ENCODE data around the gene RBM33.
"Not testable (repeated sequence)": the region's sequence is repeated elsewhere in the genome, so short reads cannot be mapped to it uniquely, and the experiment has no call there.

RBM33 gene, protein sequence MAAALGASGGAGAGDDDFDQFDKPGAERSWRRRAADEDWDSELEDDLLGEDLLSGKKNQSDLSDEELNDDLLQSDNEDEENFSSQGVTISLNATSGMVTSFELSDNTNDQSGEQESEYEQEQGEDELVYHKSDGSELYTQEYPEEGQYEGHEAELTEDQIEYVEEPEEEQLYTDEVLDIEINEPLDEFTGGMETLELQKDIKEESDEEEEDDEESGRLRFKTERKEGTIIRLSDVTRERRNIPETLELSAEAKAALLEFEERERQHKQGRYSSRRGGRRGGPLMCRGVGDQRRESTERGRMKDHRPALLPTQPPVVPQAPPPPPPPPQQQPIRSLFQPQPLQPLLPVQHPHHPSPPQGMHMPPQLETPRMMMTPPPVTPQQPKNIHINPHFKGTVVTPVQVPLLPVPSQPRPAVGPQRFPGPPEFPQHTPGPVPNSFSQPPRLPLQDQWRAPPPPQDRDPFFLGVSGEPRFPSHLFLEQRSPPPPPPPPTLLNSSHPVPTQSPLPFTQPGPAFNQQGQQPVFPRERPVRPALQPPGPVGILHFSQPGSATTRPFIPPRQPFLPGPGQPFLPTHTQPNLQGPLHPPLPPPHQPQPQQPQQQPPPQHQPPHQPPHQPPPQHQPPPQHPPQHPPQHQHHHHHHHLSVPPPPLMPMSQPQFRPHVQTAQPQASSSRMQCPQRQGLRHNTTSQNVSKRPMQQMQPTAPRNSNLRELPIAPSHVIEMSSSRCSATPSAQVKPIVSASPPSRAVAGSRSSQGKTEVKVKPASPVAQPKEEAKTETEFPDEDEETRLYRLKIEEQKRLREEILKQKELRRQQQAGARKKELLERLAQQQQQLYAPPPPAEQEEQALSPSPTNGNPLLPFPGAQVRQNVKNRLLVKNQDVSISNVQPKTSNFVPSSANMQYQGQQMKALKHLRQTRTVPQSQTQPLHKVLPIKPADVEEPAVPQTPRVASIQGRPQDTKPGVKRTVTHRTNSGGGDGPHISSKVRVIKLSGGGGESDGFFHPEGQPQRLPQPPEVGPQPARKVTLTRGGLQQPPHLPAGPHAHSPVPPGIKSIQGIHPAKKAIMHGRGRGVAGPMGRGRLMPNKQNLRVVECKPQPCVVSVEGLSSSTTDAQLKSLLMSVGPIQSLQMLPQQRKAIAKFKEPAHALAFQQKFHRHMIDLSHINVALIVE

DNA sequence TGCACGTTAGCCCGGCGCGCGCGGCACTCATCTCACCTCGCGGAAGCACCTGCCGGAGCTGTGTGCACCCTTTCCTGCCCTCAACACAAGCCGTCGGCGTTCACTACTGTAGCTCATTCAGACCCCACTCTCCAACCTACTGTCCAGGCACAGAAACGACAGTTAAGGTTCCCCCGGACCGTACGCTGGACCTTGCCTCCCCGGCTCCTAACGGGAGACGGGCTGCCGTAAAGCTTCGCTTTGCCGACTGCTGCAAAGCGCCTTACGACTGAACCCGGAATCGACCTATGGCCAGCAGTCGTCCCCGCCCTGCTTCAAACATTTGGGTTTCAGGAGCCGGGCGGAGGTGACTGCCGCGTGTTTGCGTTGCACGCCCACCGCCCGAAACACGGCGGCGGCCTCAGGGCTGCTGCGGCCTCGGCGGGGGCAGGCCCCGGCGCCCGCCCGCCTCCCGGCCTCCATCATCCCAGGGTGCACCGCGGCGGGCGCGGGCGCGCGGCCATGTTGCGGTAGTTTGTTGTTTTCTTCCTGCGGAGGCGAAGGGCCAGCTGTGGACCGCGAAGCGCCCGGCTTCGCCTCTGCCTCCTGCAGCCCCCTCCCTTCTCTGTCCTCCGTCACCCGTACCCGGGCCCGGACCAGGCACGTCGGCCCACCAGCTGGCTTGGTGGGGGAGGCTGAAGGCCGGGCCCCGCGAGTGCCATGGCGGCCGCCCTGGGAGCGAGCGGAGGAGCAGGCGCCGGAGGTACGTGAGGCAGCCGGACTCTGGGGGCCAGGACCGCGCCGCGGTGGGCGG is at the start of gene RBM33:
RBM33 (plus strand) TSS at position 484 of the 793 bp plus-strand sequence; CDS start at position 700, 216 bp downstream.
- DNase-seq: peak; percentile 46

DNA sequence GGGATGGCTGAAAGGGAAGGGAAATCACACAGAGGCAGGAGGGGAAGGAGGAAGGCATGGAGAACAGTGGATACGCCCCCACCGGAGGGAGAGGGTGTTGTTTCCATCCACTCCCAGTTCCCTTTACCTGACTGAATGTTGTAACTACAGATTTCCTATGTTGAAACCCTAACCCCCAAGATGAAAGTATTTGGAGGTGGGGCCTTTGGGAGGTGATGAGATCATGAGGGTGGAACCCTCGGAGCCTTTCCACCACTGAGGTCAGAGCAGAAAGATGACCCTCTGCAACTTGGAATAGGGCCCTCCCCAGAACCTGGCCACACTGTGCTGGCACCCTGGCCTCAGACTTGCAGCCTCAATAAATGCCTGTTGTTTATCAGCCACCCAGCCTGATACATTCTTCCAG is 49.5 kb upstream of the RBM33 start:
- DNase-seq: no peak

DNA sequence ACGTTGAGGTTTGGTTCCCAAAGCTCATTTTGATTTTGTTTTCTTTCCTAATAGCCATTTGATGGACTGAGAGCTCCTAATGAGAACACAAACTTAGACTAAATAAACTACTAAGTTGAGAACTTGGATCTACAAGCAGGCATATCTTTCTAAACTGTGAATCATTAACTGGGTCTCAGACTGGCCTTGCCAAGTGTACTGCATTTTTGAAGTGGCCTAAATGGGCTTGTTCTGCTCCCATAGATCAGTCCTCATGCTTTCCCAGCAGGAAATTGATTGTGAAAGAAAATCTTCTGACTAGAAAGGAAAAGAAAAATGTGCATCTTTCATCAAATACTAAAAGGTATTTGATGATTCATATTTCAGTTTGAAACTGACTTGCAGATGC is 46.7 kb upstream of the RBM33 start:
- no peak for DNase-seq

DNA sequence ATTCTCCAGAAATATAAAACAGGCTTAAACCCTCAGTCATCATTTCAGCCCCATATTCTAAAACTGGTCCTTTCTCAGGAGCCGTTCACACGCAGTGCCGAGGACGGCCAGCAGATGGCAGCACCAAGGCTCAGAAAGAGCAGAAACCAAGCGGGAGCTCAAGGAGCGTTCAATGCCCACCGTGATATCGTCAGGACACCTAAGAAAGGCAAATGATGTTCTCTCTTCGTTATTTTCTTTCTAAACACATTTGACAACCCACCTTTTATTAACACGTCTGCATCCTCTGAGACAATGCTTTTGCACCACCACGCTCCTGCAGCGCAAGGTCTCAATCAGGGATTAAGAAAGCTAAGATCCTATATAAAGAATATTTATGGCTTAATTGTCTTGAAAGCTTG is 45.7 kb upstream of the RBM33 start:
- no peak for DNase-seq

DNA sequence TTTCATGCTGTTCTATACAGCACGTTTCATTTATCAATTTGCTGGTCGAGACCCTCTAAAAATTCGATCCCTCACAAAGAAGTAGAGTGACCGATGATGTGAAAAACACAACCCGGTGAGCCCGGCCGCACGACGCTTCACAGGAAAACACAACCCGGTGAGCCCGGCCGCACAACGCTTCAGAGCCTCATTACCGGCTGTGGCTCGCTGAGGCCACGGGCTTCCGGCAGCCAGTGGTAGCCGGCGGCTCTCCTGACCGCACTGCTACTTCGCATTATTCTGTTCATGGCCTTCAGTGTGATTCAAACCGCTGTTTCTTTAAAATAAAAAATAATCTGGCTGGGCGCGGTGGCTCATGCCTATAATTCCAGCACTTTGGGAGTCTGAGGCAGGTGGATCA is 42.3 kb upstream of the RBM33 start:
- no peak for DNase-seq

DNA sequence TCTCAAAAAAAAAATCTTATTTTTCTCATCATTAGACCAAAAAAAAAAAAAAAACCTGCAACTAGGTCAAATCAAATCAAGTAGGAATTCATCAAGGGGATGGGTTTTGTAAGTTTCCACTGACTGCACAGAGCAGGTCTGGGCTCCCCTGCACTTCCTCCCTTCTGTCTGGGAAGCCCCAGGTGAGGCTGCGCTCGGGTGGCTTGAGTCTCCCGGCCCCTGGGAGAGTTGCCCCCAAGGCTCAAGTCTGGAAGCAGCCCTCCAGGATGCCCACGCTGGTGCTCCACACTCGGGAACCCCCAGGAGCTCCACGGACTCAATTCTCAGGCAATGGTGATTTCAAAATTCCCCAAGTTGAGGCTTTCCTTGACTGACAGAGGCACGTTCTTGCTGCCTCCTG is 41.7 kb upstream of the RBM33 start:
- no peak for DNase-seq

DNA sequence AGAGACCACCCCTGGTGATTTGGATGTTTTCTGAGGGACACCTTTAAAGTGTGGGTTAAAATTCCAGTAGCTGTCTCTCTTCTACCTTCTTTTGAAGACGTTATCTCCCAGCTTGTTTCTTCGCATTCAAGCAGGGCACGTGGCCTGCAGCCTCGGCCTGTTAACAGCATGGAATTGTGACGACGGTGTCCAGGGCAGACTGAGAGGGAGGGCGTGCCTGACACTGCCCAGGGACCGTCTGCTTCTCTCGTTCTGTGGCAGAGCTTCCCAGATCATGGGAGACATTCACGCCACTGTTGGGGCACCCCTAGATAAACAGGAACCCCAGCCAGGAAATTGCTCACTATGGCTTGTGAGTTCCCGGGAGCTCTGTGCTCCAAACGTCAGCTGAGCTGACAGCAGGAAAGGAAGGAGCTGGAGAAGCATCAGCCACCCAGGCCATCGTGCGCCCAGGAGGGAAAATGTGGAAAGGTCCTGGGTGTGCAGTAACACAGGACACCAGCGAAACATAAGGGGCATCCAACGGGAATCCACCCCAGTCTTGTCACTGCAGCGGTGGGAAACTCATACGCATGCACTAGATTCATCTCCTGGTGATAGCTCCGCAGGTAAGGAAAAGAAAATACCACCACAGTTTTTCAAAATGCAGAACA is 41.1 kb upstream of the RBM33 start:
- no peak for DNase-seq

DNA sequence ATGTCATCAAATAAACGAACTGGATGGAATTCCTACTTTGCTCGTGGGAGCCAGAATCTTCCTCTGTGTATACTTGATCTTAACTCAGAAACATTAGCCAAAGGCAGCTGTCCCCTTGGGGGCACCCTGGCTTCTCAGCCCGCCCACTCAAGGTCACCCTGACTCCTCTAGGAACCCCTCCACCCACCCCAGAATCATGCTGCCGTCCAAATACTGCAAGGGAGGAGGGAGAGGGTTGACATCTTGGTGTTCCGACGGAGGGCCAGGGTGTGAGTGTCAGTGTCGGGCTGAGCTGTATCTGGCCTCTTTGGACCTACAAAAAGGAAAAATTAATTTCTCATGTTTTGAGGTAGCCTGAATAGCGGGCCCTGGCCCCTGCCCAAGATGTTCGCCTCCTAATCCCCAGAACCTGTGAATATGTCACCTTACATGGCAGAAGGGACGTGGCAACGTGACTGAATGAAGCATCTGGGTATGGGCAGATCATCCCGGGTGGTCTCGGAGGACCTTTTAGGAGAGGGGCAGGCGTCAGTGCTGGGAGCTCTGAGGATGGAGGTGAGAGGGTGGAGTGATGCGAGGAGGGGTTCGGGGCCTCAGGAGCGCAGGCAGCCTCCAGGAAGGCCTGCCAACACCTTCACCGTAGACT is 40.5 kb upstream of the RBM33 start:
- no peak for DNase-seq

DNA sequence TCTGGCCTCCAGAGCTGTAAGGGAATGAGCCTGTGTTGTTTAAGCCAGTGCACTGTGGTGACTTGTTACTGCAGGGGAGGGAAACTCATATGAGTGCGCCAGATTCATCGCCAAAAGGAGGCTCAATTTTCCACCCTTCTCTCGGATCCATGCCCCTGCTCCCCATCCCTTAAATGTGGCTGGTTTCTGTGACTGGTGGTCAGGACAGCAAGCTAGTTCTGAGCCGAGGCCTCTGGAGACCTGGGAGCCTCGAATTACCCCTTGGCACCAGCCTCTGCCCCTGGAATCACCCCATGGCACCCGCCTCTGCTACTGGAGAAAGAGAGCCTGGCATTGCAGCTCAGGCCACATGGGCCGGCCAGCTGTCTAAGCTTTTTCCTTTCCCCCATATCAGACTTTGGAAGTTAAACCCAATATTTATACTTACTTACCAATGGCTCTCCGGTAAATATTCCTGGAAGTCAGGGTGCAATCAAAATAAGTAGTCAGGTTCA is 39.9 kb upstream of the RBM33 start:
- DNase-seq: no peak

DNA sequence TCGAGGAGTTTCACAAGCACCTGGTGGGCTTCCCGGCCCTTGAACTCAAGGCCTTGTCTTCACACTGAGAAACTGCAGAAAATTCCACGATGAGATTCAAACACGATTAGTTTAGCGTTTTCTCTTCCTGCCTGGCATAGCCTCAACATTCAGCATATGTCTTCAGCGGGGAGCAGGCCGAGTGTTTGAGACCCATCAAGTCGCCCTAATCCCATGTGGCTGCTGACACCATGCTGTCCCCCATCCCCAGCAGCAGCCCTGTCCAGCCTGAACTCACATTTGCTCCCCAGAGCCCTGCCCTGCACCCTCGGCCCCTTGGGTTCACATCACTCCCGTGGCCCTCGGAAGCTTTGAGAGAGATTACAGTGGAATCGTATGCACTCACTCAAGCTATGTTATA is 35.3 kb upstream of the RBM33 start:
- no peak for DNase-seq

DNA sequence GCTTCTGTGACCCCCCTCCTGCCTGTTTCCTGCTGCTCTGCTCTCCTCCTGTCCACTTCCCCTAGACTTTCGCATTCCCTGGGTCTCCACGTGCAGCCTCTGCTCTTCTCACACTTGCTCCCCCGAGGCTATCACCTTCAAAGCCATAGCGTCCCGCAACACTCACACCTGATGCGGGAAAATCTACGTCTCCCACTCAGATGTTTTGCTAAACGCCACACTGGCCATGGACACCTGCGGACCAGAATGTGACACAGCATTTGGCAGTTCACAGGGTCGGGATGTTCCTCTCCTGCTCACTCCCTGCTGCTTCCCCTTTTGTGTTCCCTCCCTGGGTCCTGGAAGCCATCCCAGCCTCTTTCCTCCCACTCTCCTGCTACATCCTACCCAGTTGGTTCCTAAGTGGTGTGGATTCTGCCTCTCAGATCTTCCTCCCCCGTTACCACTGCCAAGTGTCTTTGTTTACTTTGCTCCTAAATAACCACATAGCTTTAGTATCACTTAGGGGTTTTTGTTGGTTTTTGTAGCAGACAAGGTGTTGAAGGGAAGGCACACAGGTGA is 33.7 kb upstream of the RBM33 start:
- no peak for DNase-seq

DNA sequence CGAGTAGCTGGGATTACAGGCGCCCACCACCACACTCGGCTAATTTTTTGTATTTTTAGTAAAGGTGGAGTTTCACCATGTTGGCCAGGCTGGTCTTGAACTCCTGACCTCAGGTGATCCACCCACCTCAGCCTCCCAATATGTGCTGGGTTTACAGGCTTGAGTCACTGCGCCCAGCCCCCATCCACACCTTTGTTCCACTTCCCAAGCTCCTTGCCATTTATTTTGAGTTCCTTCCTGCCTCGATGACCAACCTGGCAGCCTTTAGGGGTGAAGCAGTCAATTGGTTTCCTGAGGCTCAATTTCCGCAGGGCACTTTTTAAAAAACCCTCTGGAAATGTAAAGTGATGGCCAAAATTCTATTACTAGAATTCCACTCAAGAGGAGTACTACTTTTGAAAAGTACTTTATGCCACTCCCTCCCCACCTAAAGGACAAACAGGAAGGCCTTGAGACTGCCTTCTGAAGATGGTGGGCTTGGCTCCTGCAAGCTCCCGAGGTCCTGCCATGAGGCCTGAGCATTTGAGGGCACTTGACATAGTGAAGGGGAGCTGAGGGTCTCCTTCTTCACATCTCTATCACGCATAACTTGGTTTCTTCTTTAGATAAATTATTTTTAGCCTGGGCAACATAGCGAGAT is 32.5 kb upstream of the RBM33 start:
- no peak for DNase-seq

DNA sequence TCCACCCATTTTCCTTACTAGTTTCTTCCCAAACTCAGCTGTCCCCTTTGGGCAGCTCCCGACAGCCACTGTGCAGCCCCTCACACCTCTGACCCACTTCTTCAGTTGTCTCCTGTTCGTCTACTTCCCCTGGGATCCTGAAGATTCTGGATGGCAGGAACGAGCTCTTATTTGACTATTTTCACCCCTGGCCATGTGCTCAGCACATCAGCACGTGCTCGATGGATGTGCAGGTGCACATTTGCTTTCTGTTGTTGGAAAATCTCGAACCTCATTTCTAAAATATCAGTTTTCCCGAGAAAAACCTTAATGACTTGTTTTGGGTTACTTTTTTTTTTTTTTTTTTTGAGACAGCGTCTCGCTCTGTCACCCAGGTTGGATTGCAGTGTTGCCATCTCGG is 31.8 kb upstream of the RBM33 start:
- no peak for DNase-seq

DNA sequence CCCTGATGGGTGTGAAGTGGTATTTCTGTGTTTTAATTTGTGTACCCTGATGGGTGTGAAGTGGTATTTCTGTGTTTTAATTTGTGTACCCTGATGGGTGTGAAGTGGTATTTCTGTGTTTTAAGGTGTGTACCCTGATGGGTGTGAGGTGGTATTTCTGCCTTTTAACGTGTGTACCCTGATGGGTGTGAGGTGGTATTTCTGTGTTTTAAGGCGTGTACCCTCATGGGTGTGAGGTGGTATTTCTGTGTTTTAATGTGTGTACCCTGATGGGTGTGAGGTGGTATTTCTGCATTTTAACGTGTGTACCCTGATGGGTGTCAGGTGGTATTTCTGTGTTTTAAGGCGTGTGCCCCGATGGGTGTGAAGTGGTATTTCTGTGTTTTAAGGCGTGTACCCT is 29.4 kb upstream of the RBM33 start:
- DNase-seq: not testable (repeated sequence)

DNA sequence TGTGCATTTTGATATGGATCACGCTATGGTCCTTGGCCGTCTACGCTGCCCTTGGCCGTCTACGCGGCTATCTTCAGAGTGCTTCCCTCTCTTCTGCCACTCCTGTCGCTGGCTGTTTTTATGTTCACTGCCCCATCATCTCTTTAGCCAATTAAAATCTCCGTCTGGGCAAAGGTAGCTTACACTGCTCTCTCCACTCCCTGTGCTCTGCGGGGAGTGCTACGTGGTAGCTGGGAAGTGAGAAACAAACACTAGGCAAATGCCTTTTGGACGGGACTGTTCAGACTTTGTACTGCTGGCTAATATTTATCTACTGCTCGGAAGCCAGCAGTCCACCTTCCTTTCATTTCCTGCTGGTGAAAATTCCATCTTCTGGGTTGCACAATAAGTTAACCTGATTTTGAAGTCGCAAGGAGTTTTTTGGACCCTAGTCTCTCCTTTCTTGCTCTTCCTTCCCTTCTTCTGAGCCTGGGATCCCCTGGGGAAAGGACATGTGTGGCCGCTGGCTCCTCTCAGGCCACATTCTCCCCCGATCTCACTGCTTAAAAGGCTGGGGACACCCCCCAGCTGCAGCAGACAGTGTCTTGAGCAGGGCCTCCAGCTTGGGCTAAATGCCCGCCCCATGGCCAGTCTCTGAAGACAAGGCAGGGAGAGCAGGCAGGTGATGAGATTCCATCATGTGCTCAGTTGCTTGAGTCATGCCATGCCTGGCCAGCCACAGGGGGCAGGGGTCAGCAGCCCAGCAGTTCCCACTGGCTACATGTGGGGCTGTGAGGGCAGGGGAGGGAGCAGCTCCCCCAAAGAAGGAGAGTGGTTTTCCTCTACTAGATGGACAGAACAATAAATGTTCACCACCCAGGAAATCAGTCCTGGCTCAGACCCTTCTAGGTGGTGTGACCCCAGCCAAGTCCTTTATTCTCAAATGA is 25.5 kb upstream of the RBM33 start:
- no peak for DNase-seq

DNA sequence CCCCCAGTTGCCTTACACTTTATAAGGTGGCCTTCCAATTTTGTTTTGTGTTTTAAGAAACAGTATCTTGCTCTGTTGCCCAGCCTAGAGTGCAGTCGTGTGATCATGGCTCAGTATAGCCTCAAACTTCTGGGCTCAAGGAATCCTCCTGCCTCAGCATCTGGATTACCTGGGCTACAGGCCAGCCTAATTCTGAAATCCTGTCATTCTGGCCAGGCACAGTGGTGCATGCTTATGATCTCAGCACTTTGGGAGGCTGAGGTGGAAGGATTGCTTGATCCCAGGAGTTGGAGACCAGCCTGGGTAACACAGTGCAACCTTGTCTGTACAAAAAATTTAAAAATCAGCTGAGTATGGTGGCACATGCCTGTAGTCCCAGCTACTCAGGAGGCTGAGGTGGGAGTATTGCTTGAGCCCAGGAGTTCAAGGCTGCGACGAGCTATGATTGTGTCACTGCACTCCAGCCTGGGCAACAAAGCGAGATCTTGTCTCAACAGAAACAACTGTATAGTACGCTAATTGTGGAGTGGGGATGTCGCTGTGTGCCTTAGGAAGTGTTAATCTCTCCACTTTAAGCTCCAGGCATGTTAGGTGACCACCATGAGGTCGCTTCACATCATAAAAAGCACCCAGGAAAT is 24.7 kb upstream of the RBM33 start:
- no peak for DNase-seq

DNA sequence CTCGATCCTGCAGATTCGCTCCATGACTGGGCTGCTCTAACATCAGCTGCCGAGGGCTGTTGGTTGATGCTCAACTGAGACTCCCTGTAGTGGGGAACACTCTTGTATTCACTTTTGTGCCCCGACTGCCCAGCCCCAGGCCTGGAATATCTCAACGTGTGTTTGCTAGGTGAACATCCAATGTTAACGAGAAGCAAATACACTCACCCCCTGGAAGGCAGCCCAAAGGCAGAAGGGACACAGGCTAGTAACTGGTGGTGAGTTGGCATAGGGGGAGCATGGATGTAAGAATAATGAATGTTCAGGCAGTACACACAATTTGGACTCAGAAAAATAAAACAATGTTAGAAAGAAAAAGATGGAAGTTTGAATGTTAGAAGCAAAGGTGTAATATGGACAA is 24.0 kb upstream of the RBM33 start:
- DNase-seq: no peak

DNA sequence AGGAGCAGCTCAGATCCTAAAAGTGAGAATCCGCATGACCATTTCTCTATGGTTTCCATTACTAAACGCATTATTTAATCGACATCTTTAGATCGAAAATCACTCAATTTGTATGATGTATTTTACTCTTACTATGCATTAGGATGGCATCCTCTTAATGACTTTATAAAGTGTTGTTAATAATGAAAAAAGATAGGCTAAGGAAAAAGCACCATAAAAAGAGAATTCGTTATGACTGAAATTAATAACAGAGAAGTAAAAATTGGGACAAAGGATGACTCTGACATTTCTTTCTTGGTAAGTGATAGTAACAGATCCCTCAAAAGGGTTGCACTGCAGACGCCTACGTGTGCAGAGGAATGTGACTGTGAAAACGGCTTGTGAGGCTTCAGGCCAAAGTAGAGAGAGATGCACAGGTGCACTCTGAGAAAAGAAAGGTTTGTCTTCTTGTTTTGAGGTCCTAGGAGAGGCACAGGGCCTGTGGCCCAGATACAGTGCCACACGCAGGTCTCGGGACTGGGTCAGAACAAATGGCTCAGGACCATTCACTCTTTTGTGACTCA is 23.0 kb upstream of the RBM33 start:
- no peak for DNase-seq

DNA sequence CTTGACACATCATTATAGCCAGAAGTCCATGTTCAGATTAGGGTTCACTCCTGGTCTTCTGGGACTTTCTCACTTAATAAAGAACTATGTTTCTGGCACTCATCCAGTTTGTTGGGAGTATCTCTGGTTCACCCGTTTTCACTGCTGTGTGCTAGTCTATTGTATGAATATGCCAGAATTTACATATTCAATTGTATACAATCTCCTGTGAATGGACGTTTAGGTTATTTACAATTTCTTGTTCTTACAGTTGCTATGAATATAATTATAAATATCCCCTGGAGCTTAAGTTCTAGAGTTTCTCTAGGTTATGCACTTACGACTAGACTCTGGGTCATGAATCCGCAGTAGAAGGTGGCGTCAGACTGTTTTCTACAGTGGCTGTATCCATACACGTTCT is 20.0 kb upstream of the RBM33 start:
- DNase-seq: no peak

Data from NCI-H2081 treated with DMSO at 0.1 percent for 48 hours (cell line).